Measurements from ENCODE around the gene OSBPL2.

DNA sequence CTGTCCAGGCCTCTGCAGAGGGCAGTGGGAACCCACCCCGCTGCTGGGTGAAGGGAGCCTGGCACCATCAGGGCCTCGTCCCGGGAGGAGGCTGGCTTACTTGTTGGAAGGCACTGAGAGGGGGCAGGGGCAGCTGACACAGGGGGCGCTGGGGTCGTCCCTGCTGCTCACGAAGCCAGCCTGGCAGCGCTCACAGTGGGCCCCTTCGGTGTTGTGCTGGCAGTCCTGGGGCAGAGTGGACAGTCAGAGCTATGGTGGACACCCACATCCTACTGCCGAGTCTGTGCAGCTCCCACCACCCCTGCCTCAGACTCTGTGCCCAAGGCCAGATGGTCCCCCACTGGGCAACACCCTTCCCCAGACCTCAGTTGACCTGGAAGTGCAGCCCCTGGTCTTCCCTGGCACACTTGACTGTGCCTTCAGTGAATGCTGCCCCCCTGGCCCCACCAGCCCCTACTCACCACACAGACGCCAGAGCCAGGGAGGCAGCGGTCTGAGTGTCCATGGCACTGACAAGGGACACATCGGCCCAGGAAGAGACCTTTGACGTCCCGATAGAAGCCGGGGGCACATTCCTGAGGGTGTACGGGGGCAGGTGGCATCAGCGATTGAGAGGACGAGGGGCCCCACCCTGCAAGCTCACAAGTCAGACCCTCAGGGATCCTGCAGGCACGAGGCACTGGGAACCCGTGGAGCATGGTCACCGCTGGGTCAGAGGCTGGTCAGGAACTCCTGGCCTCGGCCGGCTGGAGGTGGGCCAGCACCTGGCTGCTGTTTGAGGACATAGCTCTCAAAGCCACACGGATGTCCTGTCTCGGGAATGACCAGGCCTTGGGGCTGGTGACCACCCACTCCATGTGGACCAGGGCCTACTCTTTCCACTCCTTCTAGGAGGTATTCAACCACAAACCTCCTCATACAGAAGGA, 85.9 kb downstream of the OSBPL2 start:
- TF ChIP-seq, protein P1, sequence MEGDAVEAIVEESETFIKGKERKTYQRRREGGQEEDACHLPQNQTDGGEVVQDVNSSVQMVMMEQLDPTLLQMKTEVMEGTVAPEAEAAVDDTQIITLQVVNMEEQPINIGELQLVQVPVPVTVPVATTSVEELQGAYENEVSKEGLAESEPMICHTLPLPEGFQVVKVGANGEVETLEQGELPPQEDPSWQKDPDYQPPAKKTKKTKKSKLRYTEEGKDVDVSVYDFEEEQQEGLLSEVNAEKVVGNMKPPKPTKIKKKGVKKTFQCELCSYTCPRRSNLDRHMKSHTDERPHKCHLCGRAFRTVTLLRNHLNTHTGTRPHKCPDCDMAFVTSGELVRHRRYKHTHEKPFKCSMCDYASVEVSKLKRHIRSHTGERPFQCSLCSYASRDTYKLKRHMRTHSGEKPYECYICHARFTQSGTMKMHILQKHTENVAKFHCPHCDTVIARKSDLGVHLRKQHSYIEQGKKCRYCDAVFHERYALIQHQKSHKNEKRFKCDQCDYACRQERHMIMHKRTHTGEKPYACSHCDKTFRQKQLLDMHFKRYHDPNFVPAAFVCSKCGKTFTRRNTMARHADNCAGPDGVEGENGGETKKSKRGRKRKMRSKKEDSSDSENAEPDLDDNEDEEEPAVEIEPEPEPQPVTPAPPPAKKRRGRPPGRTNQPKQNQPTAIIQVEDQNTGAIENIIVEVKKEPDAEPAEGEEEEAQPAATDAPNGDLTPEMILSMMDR (IDR thresholded peaks at IDR 0.05; ENCODE audit: low read depth, low read length, missing input control), result no peak
- TF ChIP-seq, protein P2, sequence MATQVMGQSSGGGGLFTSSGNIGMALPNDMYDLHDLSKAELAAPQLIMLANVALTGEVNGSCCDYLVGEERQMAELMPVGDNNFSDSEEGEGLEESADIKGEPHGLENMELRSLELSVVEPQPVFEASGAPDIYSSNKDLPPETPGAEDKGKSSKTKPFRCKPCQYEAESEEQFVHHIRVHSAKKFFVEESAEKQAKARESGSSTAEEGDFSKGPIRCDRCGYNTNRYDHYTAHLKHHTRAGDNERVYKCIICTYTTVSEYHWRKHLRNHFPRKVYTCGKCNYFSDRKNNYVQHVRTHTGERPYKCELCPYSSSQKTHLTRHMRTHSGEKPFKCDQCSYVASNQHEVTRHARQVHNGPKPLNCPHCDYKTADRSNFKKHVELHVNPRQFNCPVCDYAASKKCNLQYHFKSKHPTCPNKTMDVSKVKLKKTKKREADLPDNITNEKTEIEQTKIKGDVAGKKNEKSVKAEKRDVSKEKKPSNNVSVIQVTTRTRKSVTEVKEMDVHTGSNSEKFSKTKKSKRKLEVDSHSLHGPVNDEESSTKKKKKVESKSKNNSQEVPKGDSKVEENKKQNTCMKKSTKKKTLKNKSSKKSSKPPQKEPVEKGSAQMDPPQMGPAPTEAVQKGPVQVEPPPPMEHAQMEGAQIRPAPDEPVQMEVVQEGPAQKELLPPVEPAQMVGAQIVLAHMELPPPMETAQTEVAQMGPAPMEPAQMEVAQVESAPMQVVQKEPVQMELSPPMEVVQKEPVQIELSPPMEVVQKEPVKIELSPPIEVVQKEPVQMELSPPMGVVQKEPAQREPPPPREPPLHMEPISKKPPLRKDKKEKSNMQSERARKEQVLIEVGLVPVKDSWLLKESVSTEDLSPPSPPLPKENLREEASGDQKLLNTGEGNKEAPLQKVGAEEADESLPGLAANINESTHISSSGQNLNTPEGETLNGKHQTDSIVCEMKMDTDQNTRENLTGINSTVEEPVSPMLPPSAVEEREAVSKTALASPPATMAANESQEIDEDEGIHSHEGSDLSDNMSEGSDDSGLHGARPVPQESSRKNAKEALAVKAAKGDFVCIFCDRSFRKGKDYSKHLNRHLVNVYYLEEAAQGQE (IDR thresholded peaks at IDR 0.05), result no peak
- no peak for TF ChIP-seq RAD21 (IDR thresholded peaks at IDR 0.05)
- TF ChIP-seq HNF4G (IDR thresholded peaks at IDR 0.05), result no peak
- TF ChIP-seq SP1 (IDR thresholded peaks at IDR 0.05), result no peak
- no peak for TF ChIP-seq YY1 (IDR thresholded peaks at IDR 0.05)
- TF ChIP-seq, protein P3, sequence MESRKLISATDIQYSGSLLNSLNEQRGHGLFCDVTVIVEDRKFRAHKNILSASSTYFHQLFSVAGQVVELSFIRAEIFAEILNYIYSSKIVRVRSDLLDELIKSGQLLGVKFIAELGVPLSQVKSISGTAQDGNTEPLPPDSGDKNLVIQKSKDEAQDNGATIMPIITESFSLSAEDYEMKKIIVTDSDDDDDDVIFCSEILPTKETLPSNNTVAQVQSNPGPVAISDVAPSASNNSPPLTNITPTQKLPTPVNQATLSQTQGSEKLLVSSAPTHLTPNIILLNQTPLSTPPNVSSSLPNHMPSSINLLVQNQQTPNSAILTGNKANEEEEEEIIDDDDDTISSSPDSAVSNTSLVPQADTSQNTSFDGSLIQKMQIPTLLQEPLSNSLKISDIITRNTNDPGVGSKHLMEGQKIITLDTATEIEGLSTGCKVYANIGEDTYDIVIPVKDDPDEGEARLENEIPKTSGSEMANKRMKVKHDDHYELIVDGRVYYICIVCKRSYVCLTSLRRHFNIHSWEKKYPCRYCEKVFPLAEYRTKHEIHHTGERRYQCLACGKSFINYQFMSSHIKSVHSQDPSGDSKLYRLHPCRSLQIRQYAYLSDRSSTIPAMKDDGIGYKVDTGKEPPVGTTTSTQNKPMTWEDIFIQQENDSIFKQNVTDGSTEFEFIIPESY (IDR thresholded peaks at IDR 0.05), result no peak
- TF ChIP-seq, protein P4, sequence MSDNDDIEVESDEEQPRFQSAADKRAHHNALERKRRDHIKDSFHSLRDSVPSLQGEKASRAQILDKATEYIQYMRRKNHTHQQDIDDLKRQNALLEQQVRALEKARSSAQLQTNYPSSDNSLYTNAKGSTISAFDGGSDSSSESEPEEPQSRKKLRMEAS (IDR thresholded peaks at IDR 0.05), result no peak
- no peak for TF ChIP-seq TAF1 (conservative IDR thresholded peaks at IDR 0.05)
- TF ChIP-seq EGR1 (IDR thresholded peaks at IDR 0.05; ENCODE audit: low read depth in 2 of 2), result no peak
- TF ChIP-seq, protein P5, sequence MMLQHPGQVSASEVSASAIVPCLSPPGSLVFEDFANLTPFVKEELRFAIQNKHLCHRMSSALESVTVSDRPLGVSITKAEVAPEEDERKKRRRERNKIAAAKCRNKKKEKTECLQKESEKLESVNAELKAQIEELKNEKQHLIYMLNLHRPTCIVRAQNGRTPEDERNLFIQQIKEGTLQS (IDR thresholded peaks at IDR 0.05), result no peak
- TF ChIP-seq FOXA1 (IDR thresholded peaks at IDR 0.05), result no peak

All from liver (tissue), 3 donors.